Measurements from ENCODE around the gene RAI1. TPM values are rescaled to one million over a fixed set of nuclear protein-coding genes. Genes with fewer than 3 reads are reported as not detected.

Gene RAI1
- total and polyA plus RNA-seq, 10 of the 15 experiments (the other 5 are each of a cell fraction or from before 2014, with no cell fraction given): 0.66 to 37.7 (median 6.0) TPM

DNA sequence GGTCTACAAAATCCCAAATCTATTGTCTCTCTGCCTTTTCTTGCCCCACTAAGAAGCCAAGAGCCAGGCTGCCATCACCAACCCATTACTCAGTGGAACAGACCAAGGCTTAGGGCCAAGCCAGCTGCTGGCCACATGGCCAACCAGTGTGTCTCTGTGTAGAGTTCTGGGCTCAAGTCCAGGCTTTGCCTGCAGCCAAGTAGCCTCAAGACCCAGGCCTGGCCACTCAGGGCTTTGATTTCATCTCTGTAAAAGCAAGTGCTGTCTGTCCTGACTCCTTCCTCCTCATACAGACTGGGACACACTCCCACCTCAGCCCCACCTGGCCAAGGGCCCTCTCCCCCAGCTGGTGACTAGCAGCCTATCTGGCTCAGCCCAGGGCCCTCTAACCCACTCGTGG is 140.9 kb downstream of the RAI1 start:
- POLR2A ChIA-PET: interaction anchor here (10.9 kb wide), 1 partner anchor 14 kb away, joined by 163 read pairs; the partner anchor contains the start of gene SREBF1
- H3K27ac ChIP-seq (ENCODE audit: control insufficient read depth, insufficient read depth): no peak overlapping the region
- in situ Hi-C loops (cut with MboI): no loop called here
- H3K27me3 ChIP-seq (replicated peaks in 1 of 2; ENCODE audit: control insufficient read depth in 2 of 2, insufficient read depth in 2 of 2, low read length in 1 of 2): no peaks in the 10 kb centered on the region
- intact Hi-C loops (cut with micrococcal nuclease; ENCODE audit: unreplicated experiment): loop anchor here (5.0 kb wide), 1 partner anchor 215 kb away; the partner anchor contains the start of genes ATPAF2 and GID4
- no peak overlapping the region; the same call in 1 of the 2 replicates for H3K4me2 ChIP-seq (ENCODE audit: control insufficient read depth, insufficient read depth)
- no peak for ATAC-seq
- no peaks in the 10 kb centered on the region for H3K9me3 ChIP-seq (replicated peaks; ENCODE audit: control insufficient read depth, insufficient read depth, low read length)
- SMC1A ChIA-PET (ENCODE audit: uncharacterized antibody, unreplicated experiment): interaction anchor here (0.8 to 4.4 kb wide), 4 partner anchors 12 to 211 kb away, joined by 3 to 46 read pairs (median 5); partner anchors contain the start of gene SREBF1
- peaks cover 5 to 17% of the 10 kb centered on the region in 2 experiments; a peak in 3 of 4 replicates for H3K36me3 ChIP-seq (ENCODE audit: control insufficient read depth in 2 of 2, insufficient read depth in 2 of 2, low read length in 1 of 2)
- no peak for FAIRE-seq
- H3K4me3 ChIP-seq: no peak overlapping the region
- BruUV-seq (replicated peaks): no TSS peak
- no peak for DNase-seq (ENCODE audit: low read depth, low spot score)
- peaks cover 54% of the 10 kb centered on the region for H3K4me1 ChIP-seq (ENCODE audit: control insufficient read depth, insufficient read depth, low read length)
- RAD21 ChIA-PET (ENCODE audit: unreplicated experiment): interaction anchor here (0.5 to 9.0 kb wide), 4 partner anchors 11 to 521 kb away, joined by 3 to 105 read pairs (median 4); partner anchors contain the start of gene SREBF1
- no peak overlapping the region for H2AFZ ChIP-seq (ENCODE audit: control insufficient read depth, low read depth, low read length)
- 86% methylated on average over 1 of the region's 1 CpG for WGBS (ENCODE audit: insufficient coverage, insufficient replicate concordance, low lambda C conversion rate, missing lambda C conversion rate)
- CTCF ChIA-PET: interaction anchor here (1.4 to 1.6 kb wide), 3 partner anchors 13 to 97 kb away, joined by 4 to 6 read pairs (median 4); no protein-coding TSS in a partner anchor
- H3K9ac ChIP-seq (ENCODE audit: control insufficient read depth, insufficient read depth, low read length): no peak overlapping the region
- H3K79me2 ChIP-seq (ENCODE audit: control insufficient read depth, insufficient read depth, low read length): no peaks in the 10 kb centered on the region; the same call in 1 of the 2 replicates
- no peaks in the 10 kb centered on the region; the same call in 1 of the 2 replicates for H4K20me1 ChIP-seq (ENCODE audit: control insufficient read depth, insufficient read depth)
- TF ChIP-seq NFIC (IDR thresholded peaks at IDR 0.05; ENCODE audit: low read depth, low read length) (no peak), MTA3 (IDR thresholded peaks at IDR 0.05; ENCODE audit: borderline replicate concordance, low read length) (no peak), ESRRA (IDR thresholded peaks at IDR 0.05; ENCODE audit: low read length) (no peak), ATF3 (IDR thresholded peaks at IDR 0.05; ENCODE audit: borderline replicate concordance, extremely low read depth, low read depth, low read length) (no peak), CHD4 (IDR thresholded peaks at IDR 0.05) (no peak), IRF4 (IDR thresholded peaks at IDR 0.05; ENCODE audit: low read depth, low read length) (no peak), NRF1 (conservative IDR thresholded peaks at IDR 0.05; ENCODE audit: low read depth, low read length) (no peak), ZBTB4 (CRISPR knock-in tag; IDR thresholded peaks at IDR 0.05) (no peak)
- TF ChIP-seq, protein P1, sequence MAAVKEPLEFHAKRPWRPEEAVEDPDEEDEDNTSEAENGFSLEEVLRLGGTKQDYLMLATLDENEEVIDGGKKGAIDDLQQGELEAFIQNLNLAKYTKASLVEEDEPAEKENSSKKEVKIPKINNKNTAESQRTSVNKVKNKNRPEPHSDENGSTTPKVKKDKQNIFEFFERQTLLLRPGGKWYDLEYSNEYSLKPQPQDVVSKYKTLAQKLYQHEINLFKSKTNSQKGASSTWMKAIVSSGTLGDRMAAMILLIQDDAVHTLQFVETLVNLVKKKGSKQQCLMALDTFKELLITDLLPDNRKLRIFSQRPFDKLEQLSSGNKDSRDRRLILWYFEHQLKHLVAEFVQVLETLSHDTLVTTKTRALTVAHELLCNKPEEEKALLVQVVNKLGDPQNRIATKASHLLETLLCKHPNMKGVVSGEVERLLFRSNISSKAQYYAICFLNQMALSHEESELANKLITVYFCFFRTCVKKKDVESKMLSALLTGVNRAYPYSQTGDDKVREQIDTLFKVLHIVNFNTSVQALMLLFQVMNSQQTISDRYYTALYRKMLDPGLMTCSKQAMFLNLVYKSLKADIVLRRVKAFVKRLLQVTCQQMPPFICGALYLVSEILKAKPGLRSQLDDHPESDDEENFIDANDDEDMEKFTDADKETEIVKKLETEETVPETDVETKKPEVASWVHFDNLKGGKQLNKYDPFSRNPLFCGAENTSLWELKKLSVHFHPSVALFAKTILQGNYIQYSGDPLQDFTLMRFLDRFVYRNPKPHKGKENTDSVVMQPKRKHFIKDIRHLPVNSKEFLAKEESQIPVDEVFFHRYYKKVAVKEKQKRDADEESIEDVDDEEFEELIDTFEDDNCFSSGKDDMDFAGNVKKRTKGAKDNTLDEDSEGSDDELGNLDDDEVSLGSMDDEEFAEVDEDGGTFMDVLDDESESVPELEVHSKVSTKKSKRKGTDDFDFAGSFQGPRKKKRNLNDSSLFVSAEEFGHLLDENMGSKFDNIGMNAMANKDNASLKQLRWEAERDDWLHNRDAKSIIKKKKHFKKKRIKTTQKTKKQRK (IDR thresholded peaks at IDR 0.05; ENCODE audit: low read depth, low read length): no peak
- TF ChIP-seq, protein P2, sequence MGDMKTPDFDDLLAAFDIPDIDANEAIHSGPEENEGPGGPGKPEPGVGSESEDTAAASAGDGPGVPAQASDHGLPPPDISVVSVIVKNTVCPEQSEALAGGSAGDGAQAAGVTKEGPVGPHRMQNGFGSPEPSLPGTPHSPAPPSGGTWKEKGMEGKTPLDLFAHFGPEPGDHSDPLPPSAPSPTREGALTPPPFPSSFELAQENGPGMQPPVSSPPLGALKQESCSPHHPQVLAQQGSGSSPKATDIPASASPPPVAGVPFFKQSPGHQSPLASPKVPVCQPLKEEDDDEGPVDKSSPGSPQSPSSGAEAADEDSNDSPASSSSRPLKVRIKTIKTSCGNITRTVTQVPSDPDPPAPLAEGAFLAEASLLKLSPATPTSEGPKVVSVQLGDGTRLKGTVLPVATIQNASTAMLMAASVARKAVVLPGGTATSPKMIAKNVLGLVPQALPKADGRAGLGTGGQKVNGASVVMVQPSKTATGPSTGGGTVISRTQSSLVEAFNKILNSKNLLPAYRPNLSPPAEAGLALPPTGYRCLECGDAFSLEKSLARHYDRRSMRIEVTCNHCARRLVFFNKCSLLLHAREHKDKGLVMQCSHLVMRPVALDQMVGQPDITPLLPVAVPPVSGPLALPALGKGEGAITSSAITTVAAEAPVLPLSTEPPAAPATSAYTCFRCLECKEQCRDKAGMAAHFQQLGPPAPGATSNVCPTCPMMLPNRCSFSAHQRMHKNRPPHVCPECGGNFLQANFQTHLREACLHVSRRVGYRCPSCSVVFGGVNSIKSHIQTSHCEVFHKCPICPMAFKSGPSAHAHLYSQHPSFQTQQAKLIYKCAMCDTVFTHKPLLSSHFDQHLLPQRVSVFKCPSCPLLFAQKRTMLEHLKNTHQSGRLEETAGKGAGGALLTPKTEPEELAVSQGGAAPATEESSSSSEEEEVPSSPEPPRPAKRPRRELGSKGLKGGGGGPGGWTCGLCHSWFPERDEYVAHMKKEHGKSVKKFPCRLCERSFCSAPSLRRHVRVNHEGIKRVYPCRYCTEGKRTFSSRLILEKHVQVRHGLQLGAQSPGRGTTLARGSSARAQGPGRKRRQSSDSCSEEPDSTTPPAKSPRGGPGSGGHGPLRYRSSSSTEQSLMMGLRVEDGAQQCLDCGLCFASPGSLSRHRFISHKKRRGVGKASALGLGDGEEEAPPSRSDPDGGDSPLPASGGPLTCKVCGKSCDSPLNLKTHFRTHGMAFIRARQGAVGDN (IDR thresholded peaks at IDR 0.05): no peak
- TF ChIP-seq, protein P3, sequence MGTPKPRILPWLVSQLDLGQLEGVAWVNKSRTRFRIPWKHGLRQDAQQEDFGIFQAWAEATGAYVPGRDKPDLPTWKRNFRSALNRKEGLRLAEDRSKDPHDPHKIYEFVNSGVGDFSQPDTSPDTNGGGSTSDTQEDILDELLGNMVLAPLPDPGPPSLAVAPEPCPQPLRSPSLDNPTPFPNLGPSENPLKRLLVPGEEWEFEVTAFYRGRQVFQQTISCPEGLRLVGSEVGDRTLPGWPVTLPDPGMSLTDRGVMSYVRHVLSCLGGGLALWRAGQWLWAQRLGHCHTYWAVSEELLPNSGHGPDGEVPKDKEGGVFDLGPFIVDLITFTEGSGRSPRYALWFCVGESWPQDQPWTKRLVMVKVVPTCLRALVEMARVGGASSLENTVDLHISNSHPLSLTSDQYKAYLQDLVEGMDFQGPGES (IDR thresholded peaks at IDR 0.05): no peak
